IMR-90 (cell line): Measurements from ENCODE around the gene PRR36. TPM values are rescaled to one million over a fixed set of nuclear protein-coding genes. Genes with fewer than 3 reads are reported as not detected.
A peak's percentile ranks its signal among the peaks of the same experiment; 100 is the strongest.

Experiments used
- ATAC-seq: fragments of 200-7000 bp; cut with Tn5 transposase; 2 replicates; pipeline ENCODE4 v1.9.1; 2020; ENCODE audit warnings: low read depth, mild to moderate bottlenecking, moderate library complexity
- BruUV-seq: library from RNA; stranded (reverse); fragments of 400-500 nt; replicated peaks from 2 replicates; lab custom pipeline; 2021; lab: Mats Ljungman, UMichigan
- CTCF ChIA-PET: fragments of 300-600 bp; formaldehyde crosslinking; extraction: SDS; loops from one replicate; lab custom pipeline; 2021; ENCODE audit warnings: antibody characterized with exemption; lab: Yijun Ruan, JAX
- POLR2A ChIA-PET: fragments of 300-600 bp; sonication (Branson Sonifier 250); formaldehyde crosslinking; loops from one replicate; lab custom pipeline; 2022; ENCODE audit warnings: antibody characterized with exemption; ENCODE audit not compliant: unreplicated experiment; lab: Charles Lee
- DNase-seq: peaks from one replicate; pipeline ENCODE4 v3.0.0; 2013
- H2AFZ ChIP-seq: replicated peaks from 2 replicates; pipeline ENCODE3; 2013; ENCODE audit warnings: low read length, mild to moderate bottlenecking; ENCODE audit not compliant: poor library complexity
- H2AK5ac ChIP-seq: 2 replicates; pipeline ENCODE4 v1.6.1; 2013; ENCODE audit warnings: low read depth, low read length, inconsistent platforms
- H2AK9ac ChIP-seq: replicated peaks from 2 replicates; pipeline ENCODE3; 2013; ENCODE audit warnings: mild to moderate bottlenecking, low read depth, low read length, moderate library complexity; ENCODE audit not compliant: poor library complexity
- H2BK120ac ChIP-seq: 2 replicates; pipeline ENCODE4 v1.6.1; 2013; ENCODE audit warnings: low read depth, low read length, inconsistent platforms
- H2BK15ac ChIP-seq: 3 replicates; pipeline ENCODE4 v1.6.1; 2013; ENCODE audit warnings: low read depth, low read length, inconsistent platforms
- H2BK20ac ChIP-seq: 2 replicates; pipeline ENCODE4 v1.6.1; 2013; ENCODE audit warnings: low read depth, mild to moderate bottlenecking, inconsistent platforms, low read length, moderate library complexity
- H2BK5ac ChIP-seq: 2 replicates; pipeline ENCODE4 v1.6.1; 2013; ENCODE audit warnings: mild to moderate bottlenecking, low read depth, low read length, inconsistent platforms; ENCODE audit not compliant: poor library complexity, severe bottlenecking
- H3K14ac ChIP-seq: replicated peaks from 2 replicates; pipeline ENCODE4 v1.6.1; 2013; ENCODE audit warnings: low read depth, low read length, inconsistent platforms
- H3K18ac ChIP-seq: 2 replicates; pipeline ENCODE4 v1.6.1; 2013; ENCODE audit warnings: low read depth, low read length, control low read depth
- H3K23ac ChIP-seq: 2 replicates; pipeline ENCODE4 v1.6.1; 2013; ENCODE audit warnings: low read depth, low read length, inconsistent platforms
- H3K27ac ChIP-seq: 2 replicates; pipeline ENCODE4 v1.5.1; 2013; ENCODE audit warnings: mild to moderate bottlenecking, control low read depth, low read length; ENCODE audit not compliant: insufficient read depth
- H3K27me3 ChIP-seq: 2 replicates; pipeline ENCODE4 v1.6.1; 2013; ENCODE audit warnings: low read length; ENCODE audit not compliant: control insufficient read depth, insufficient read depth
- H3K36me3 ChIP-seq: 2 replicates; pipeline ENCODE4 v1.6.1; 2013; ENCODE audit warnings: low read length, mixed read lengths; ENCODE audit not compliant: control insufficient read depth, insufficient read depth
- H3K4ac ChIP-seq: 2 replicates; pipeline ENCODE4 v1.6.1; 2013; ENCODE audit warnings: low read depth, low read length, inconsistent platforms
- H3K4me1 ChIP-seq: 2 replicates; pipeline ENCODE4 v1.6.1; 2013; ENCODE audit warnings: low read length, mixed read lengths; ENCODE audit not compliant: control insufficient read depth, insufficient read depth
- H3K4me2 ChIP-seq: 2 replicates; pipeline ENCODE4 v1.6.1; 2013; ENCODE audit warnings: low read depth, mild to moderate bottlenecking, control low read depth, low read length, moderate library complexity
- H3K4me3 ChIP-seq: 2 replicates; pipeline ENCODE4 v1.5.1; 2013; ENCODE audit warnings: low read depth, mild to moderate bottlenecking, control low read depth, low read length, moderate library complexity; ENCODE audit not compliant: insufficient read depth
- H3K56ac ChIP-seq: 2 replicates; pipeline ENCODE4 v1.6.1; 2013; ENCODE audit warnings: low read length, inconsistent platforms; ENCODE audit not compliant: insufficient read depth; ENCODE audit errors: extremely low read depth
- H3K79me1 ChIP-seq, 2 experiments: 2 replicates each; pipeline ENCODE4 v1.6.1; 2013; ENCODE audit warnings: low read length in 2 of 2, inconsistent platforms in 1 of 2, low read depth in 1 of 2
- H3K9ac ChIP-seq: 2 replicates; pipeline ENCODE4 v1.6.1; 2013; ENCODE audit warnings: low read depth, low read length, control low read depth
- H3K9me1 ChIP-seq: 2 replicates; pipeline ENCODE4 v1.6.1; 2013; ENCODE audit warnings: low read length, inconsistent platforms; ENCODE audit not compliant: insufficient read depth
- H3K9me3 ChIP-seq: 2 replicates; pipeline ENCODE4 v1.6.1; 2013; ENCODE audit warnings: low read length; ENCODE audit not compliant: control insufficient read depth, insufficient read depth
- H4K20me1 ChIP-seq: 2 replicates; pipeline ENCODE4 v1.6.1; 2013; ENCODE audit warnings: low read length, inconsistent platforms; ENCODE audit not compliant: insufficient read depth
- H4K5ac ChIP-seq: 2 replicates; pipeline ENCODE4 v1.6.1; 2013; ENCODE audit warnings: mild to moderate bottlenecking, low read depth, low read length, control low read depth
- H4K8ac ChIP-seq, 2 experiments: 2 replicates each; pipeline ENCODE4 v1.6.1; 2013; ENCODE audit warnings: low read depth in 2 of 2, low read length in 2 of 2, control low read depth in 1 of 2, inconsistent platforms in 1 of 2
- H4K91ac ChIP-seq: 2 replicates; pipeline ENCODE4 v1.6.1; 2013; ENCODE audit warnings: low read depth, low read length, inconsistent platforms; ENCODE audit not compliant: insufficient read depth
- BHLHE40 ChIP-seq: fragments of 150-350 bp; IDR thresholded peaks from 2 replicates; pipeline ENCODE4 v1.6.1; 2016; ENCODE audit warnings: mild to moderate bottlenecking, low read depth, low read length
- MAZ ChIP-seq: IDR thresholded peaks from 2 replicates; pipeline ENCODE4 v1.6.1; 2012; ENCODE audit warnings: low read depth, mild to moderate bottlenecking, low read length, improper control_type of control experiment, moderate library complexity, borderline replicate concordance
- MXI1 ChIP-seq: IDR thresholded peaks from 2 replicates; pipeline ENCODE4 v1.6.1; 2012; ENCODE audit warnings: low read depth, mild to moderate bottlenecking, low read length, moderate library complexity, borderline replicate concordance
- NFE2L2 ChIP-seq: fragments of 150-350 bp; IDR thresholded peaks from 2 replicates; pipeline ENCODE4 v1.6.1; 2016; ENCODE audit warnings: low read depth, mild to moderate bottlenecking, low read length
- RAD21 ChIP-seq: IDR thresholded peaks from 2 replicates; pipeline ENCODE4 v1.6.1; 2012; ENCODE audit warnings: low read length, improper control_type of control experiment
- RCOR1 ChIP-seq: IDR thresholded peaks from 2 replicates; pipeline ENCODE4 v1.6.1; 2012; ENCODE audit warnings: mild to moderate bottlenecking, low read length, improper control_type of control experiment; ENCODE audit not compliant: insufficient replicate concordance
- RFX5 ChIP-seq: IDR thresholded peaks from 2 replicates; pipeline ENCODE4 v1.8.0; 2012; ENCODE audit warnings: low read depth, mild to moderate bottlenecking, low read length, moderate library complexity
- SMC3 ChIP-seq: fragments of 150-350 bp; IDR thresholded peaks from 2 replicates; pipeline ENCODE4 v1.6.1; 2016; ENCODE audit warnings: low read depth, mild to moderate bottlenecking, antibody characterized with exemption, low read length, moderate library complexity
- WGBS, 2 experiments: methylation state at CpG; one replicate each; pipeline versions ENCODE4 v1.1.5 to v1.1.7; 2013; ENCODE audit warnings: missing lambda C conversion rate in 2 of 2; ENCODE audit not compliant: insufficient read length in 1 of 2; ENCODE audit errors: extremely low coverage in 2 of 2; 5-methylcytosine and 5-hydroxymethylcytosine counted together
- dilution Hi-C: fragments of 300-500 bp; cut with HindIII; formaldehyde crosslinking; loops from one replicate; pipeline ENCODE4 v1.14.3; 2018; ENCODE audit warnings: low sequenced_read_pairs; ENCODE audit not compliant: unreplicated experiment
- in situ Hi-C: fragments of 300-500 bp; cut with MboI; formaldehyde crosslinking; loops from 3 replicates; pipeline ENCODE4 v1.14.3; 2019; ENCODE audit warnings: low sequenced_read_pairs, inconsistent platforms, mixed read lengths
- intact Hi-C: fragments of 100-400 bp; cut with micrococcal nuclease; formaldehyde crosslinking; loops from 2 replicates; pipeline ENCODE4 v1.10.0; 2022
- polyA plus RNA-seq, 3 experiments: library from polyadenylated mRNA; depleted of rRNA; stranded (reverse); fragments of >200 nt; gene quantifications; 2 replicates each; pipeline ENCODE4 v1.2.3, GENCODE V29; 2012; ENCODE audit warnings: low replicate concordance in 1 of 3
- total RNA-seq: library from RNA; depleted of rRNA; stranded (reverse); fragments of >200 nt; gene quantifications from 2 replicates; pipeline ENCODE4 v1.2.3, GENCODE V29; 2012
- TF ChIP-seq, protein P1 (sequence below): conservative IDR thresholded peaks from 2 replicates; pipeline ENCODE4 v1.5.1; 2012; ENCODE audit warnings: mild to moderate bottlenecking, low read depth, low read length, improper control_type of control experiment

PRR36 gene
- total and polyA plus RNA-seq, 2 of the 4 experiments (the other 2 are of a cell fraction) = 0.02 TPM; not detected in 1

GRCh38 chr19:7868671-7869452 lies 5.3 kb downstream of the PRR36 start:
- ChIA-PET POLR2A (no interaction called here), CTCF (interaction anchor here (0.6 to 1.9 kb wide), 9 partner anchors 8 to 74 kb away, joined by 3 to 6 read pairs (median 4); partner anchors contain the start of genes MAP2K7 and TIMM44)
- Histone ChIP-seq H3K4ac (no peak overlapping the region), H4K91ac (no peak overlapping the region), H2BK20ac (no peak overlapping the region), H4K8ac (no peak overlapping the region), H3K4me1 (peaks cover 14% of the 10 kb centered on the region), H2AFZ (peak overlapping the region; percentile 88), H3K23ac (no peak overlapping the region), H3K18ac (no peak overlapping the region), H4K20me1 (peaks cover 8% of the 10 kb centered on the region), H3K9me3 (no peaks in the 10 kb centered on the region), H3K27me3 (peaks cover 18% of the 10 kb centered on the region), H2AK9ac (peak overlapping the region; percentile 47), H3K36me3 (no peaks in the 10 kb centered on the region), H2BK5ac (no peak overlapping the region), H4K5ac (no peak overlapping the region), H2AK5ac (no peak overlapping the region), H2BK120ac (no peak overlapping the region), H3K9me1 (no peaks in the 10 kb centered on the region), H3K79me1 (no peaks in the 10 kb centered on the region), H2BK15ac (no peak overlapping the region), H3K4me3 (peak overlapping the region; percentile 43), H3K27ac (no peak overlapping the region), H3K9ac (no peak overlapping the region), H3K14ac (no peak overlapping the region), H3K56ac (no peak overlapping the region), H3K4me2 (peak overlapping the region; percentile 91)
- DNase-seq (peak; percentile 44), ATAC-seq (peak; percentile 50)
- no TSS peak for BruUV-seq
- TF ChIP-seq NFE2L2 (no peak), MAZ (peak; percentile 42; the same call in 1 of the 2 replicates), SMC3 (no peak), RCOR1 (peak; percentile 51), MXI1 (0 out of 2 replicates have a peak, but pooled peaks have one; percentile 8), BHLHE40 (peak; percentile 52), RFX5 (no peak), RAD21 (peak; percentile 6; the same call in 1 of the 2 replicates)
- TF ChIP-seq, protein P1, sequence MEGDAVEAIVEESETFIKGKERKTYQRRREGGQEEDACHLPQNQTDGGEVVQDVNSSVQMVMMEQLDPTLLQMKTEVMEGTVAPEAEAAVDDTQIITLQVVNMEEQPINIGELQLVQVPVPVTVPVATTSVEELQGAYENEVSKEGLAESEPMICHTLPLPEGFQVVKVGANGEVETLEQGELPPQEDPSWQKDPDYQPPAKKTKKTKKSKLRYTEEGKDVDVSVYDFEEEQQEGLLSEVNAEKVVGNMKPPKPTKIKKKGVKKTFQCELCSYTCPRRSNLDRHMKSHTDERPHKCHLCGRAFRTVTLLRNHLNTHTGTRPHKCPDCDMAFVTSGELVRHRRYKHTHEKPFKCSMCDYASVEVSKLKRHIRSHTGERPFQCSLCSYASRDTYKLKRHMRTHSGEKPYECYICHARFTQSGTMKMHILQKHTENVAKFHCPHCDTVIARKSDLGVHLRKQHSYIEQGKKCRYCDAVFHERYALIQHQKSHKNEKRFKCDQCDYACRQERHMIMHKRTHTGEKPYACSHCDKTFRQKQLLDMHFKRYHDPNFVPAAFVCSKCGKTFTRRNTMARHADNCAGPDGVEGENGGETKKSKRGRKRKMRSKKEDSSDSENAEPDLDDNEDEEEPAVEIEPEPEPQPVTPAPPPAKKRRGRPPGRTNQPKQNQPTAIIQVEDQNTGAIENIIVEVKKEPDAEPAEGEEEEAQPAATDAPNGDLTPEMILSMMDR = peak; percentile 67
- WGBS, 2 experiments = 1% methylated on average over 26 of the region's 67 CpGs; no CpG with 5 or more reads in 1 of the 2 experiments
- in situ Hi-C loops = no loop called here
- dilution Hi-C loops = no loop called here
- intact Hi-C loops = no loop called here
